PC-9 (cell line): ENCODE measurements around the gene BANF2.

ENCODE experiments used
- CTCF ChIP-seq: fragments of 200-600 bp; sonication (generic); conservative IDR thresholded peaks from 2 replicates; pipeline ENCODE4 v1.6.1; 2017; ENCODE audit warnings: mixed run types, antibody characterized with exemption, mild to moderate bottlenecking, moderate library complexity
- EZH2 ChIP-seq: fragments of 200-600 bp; sonication (generic); IDR thresholded peaks from 2 replicates; pipeline ENCODE4 v1.8.0; 2017; ENCODE audit warnings: antibody characterized with exemption, low read depth

GRCh38 chr20:17753516-17753915 lies 53.8 kb downstream of the BANF2 start:
- TF ChIP-seq EZH2 (no peak), CTCF (no peak)
